Activated naive CD8-positive, alpha-beta T cell treated with anti-CD3 and anti-CD28 coated beads, Interleukin-2, amount 50 U/mL, for 24 hours (primary cell): ENCODE measurements around the gene PCBP4.

Experiments
- ATAC-seq: fragments of 150-1000 bp; cut with Tn5 transposase; one replicate; pipeline ENCODE4 v1.10.0; 2021
- DNase-seq: peaks from one replicate; pipeline ENCODE4 v3.0.0; 2021
- H3K27ac Mint-ChIP-seq: one replicate; pipeline ENCODE4 v1.8.0; 2021; ENCODE audit warnings: mild to moderate bottlenecking, mixed read lengths
- H3K27me3 Mint-ChIP-seq: one replicate; pipeline ENCODE4 v1.8.0; 2021; ENCODE audit warnings: mixed read lengths
- H3K36me3 Mint-ChIP-seq: one replicate; pipeline ENCODE4 v1.8.0; 2021; ENCODE audit warnings: low read depth, mixed read lengths
- H3K4me1 Mint-ChIP-seq: one replicate; pipeline ENCODE4 v1.8.0; 2021; ENCODE audit warnings: mixed read lengths
- H3K4me3 Mint-ChIP-seq: one replicate; pipeline ENCODE4 v1.8.0; 2021; ENCODE audit warnings: mild to moderate bottlenecking, moderate library complexity, mixed read lengths
- H3K9me3 Mint-ChIP-seq: one replicate; pipeline ENCODE4 v1.8.0; 2021; ENCODE audit warnings: mixed read lengths

Gene PCBP4

DNA sequence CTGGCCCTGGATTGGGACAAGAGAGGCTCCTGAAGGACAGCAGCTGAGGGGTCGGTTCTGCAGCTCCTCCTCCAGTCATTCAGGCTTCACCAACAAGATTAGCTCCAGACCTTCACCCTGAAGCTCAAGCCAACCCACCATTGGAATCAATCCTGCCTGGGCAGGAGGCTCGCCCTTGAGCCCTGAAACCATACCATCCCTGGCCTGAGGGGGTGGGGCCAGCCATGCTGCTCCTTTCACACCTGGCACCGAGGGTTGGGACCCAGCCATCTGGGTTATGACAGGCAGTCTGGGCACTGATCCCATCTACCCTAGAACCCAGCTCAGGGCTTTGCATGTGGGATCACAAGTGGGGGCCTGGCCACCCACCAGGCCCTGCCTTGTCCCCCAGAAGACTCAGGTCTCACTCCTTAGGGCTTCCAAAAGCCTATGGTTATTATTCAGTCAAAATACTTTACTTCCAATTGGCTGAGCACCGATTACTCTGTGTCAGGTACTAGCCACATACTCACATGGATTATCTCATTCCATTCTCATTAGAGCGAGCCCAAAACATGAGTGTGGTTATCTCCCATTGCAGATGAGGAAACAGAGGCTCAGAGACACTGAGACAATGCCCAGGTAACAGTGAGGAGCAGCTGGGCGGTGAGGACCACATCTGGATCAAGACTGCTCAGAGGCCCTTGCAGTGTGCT is 3.5 kb upstream of the PCBP4 start:
- no peak overlapping the region for H3K27ac Mint-ChIP-seq
- H3K4me3 Mint-ChIP-seq = no peak overlapping the region
- no peaks in the 10 kb centered on the region for H3K9me3 Mint-ChIP-seq

DNA sequence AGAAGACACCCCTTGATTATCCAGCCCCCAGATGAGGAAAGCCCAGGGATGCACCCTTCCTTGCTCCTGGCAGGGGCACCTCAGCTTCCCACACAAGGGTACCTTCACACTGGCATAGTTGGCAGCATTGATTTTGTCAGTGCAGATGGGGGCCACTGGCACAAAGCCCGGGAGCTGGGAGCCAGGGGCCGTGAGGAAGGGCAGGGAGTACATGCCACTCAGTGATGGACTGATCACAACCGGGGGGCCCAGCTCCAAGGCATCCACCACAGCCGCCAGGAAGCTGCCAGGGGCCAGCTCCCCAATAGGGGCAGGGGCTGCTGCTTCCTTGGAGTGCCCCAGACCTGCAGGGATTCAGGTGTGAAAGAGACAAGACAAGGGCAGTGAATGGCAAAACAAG is 2.6 kb upstream of the PCBP4 start:
- H3K9me3 Mint-ChIP-seq = no peaks in the 10 kb centered on the region
- ATAC-seq (no peak), DNase-seq (no peak)
- H3K36me3 Mint-ChIP-seq = peaks cover 8% of the 10 kb centered on the region
- H3K4me3 Mint-ChIP-seq = no peak overlapping the region
- no peak overlapping the region for H3K27ac Mint-ChIP-seq
- peaks cover 26% of the 10 kb centered on the region for H3K4me1 Mint-ChIP-seq
- no peaks in the 10 kb centered on the region for H3K27me3 Mint-ChIP-seq

More for the DNA sequence above, 3.5 kb upstream of the PCBP4 start:
- DNase-seq (no peak), ATAC-seq (no peak)
- Mint-ChIP-seq H3K4me1 (peaks cover 32% of the 10 kb centered on the region), H3K27me3 (no peaks in the 10 kb centered on the region), H3K36me3 (peaks cover 8% of the 10 kb centered on the region)

DNA sequence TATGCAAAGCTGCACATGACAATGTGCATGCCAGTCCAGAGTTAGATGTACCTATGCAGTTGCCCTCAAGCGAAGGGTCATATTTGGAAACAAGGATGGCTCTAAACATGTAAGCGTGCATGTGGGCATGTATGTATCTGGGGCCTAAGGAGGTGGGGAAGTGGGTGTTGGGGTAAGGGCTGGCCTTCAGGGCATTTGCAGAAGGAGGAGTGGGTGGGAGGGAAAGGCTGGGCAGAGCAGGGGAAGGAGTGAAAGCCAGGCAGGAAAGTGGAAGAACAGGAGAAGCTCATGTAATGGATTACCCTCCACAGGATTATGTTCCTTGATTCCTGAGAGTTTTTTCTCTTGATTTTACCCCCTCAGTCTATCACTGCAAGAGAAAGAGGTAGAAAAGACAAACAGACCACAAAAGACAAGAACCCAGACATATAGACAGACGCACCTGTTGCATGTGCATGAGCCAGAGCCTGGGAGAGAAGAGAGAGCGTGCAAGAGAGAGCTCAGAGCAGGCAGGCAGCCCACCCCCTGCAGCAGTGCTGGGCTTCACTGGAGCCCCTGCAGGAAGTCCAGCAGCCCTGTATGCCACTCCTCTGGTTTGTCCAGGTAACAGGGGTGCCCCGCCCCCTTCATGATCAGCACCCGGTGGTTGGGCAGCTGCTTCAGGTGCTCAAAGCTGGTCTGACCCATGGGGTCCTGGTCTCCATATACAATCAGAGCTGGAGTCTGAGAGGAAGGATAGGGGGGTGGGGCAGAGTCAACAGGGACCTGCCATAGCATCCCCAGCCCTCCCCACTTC is 1.8 kb upstream of the PCBP4 start:
- H3K27ac Mint-ChIP-seq = peak overlapping the region; percentile 26
- H3K4me3 Mint-ChIP-seq = peak overlapping the region; percentile 46
- no peaks in the 10 kb centered on the region for H3K9me3 Mint-ChIP-seq
- ATAC-seq (no peak), DNase-seq (no peak)
- H3K4me1 Mint-ChIP-seq = peaks cover 22% of the 10 kb centered on the region
- H3K36me3 Mint-ChIP-seq = peaks cover 8% of the 10 kb centered on the region
- H3K27me3 Mint-ChIP-seq = no peaks in the 10 kb centered on the region

DNA sequence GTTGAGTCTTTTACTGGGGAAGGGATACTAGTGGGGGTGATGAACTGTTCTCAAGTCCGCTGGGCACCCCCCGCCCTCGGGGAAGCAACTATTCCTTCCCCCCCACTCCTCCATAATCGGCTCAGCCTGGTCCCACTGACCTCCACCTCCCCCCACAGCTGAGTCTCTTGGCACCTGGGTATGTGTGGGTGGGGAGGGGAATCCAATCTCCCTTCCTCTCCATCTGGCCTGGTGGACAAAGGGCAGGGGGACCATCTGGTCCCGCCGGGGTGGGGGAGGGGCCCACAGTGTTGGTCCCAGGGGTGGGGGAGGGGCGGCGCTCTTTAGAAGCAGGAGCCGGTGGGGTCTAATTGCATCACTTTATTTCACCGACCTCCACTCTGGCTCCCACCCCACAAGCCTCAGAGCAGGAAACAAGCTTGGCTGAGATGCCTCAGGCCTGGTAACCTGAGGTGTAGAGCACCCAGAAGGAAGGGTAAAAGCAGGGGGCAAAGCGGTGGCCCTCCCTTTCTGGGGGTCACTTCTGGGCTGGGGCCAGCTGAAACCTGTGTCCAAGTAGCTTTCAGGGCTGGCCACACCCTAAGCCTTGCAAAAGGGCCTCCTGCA is 1.0 kb upstream of the PCBP4 start:
- DNase-seq (no peak), ATAC-seq (no peak)
- peaks cover 4% of the 10 kb centered on the region for H3K36me3 Mint-ChIP-seq
- peak overlapping the region; percentile 69 for H3K4me3 Mint-ChIP-seq
- peaks cover 17% of the 10 kb centered on the region for H3K4me1 Mint-ChIP-seq
- no peaks in the 10 kb centered on the region for H3K9me3 Mint-ChIP-seq
- H3K27ac Mint-ChIP-seq = no peak overlapping the region
- H3K27me3 Mint-ChIP-seq = no peaks in the 10 kb centered on the region

DNA sequence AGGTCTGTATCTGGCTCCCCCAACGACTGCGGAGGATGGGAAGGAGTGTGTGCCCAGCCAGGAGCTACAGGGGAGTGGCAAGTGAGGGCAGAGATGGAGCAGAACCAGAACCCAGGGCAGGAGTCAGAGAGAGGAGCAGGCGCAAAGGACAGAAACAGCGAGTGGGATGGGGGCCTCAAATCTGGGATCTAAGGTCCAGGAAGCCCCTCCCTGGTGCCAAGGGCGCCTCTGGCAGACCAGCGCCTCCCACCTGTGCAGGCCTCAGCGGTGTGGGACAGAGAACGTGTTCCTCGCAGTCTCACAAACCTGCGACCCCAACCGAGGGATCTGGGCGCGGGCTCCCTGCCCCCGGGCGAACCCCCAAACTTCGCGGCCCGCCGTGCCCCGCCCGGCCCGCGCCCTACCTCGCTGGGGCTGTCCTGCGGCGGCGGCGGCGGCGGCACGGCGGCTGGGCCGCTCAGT is 301 bp downstream of the PCBP4 start:
- peaks cover 4% of the 10 kb centered on the region for H3K36me3 Mint-ChIP-seq
- ATAC-seq = peak; percentile 7
- peaks cover 14% of the 10 kb centered on the region for H3K4me1 Mint-ChIP-seq
- H3K27ac Mint-ChIP-seq = no peak overlapping the region
- peak; percentile 43 for DNase-seq
- H3K9me3 Mint-ChIP-seq = no peaks in the 10 kb centered on the region
- H3K4me3 Mint-ChIP-seq = peak overlapping the region; percentile 71
- H3K27me3 Mint-ChIP-seq = no peaks in the 10 kb centered on the region

DNA sequence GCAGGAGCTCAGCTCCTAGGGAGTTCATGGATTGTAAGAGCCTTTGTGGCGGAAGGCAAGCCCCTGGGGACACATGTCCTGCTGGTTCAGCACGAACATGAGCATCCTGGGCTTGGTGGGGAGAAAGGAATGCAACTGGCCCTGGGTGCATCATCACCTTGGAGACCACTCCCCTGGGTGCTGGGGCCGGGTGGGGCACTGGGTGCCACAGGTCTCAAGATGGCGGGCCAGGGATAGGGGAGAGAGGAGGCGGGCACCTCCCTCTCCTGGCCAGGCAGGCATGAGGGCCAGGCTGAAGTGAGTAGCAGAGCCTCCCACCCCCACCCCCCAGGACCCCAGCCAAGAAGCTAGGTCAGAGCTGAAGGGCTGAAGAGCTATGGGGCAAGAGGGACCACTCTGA is 768 bp downstream of the PCBP4 start:
- Mint-ChIP-seq H3K36me3 (peaks cover 4% of the 10 kb centered on the region), H3K27ac (no peak overlapping the region), H3K9me3 (no peaks in the 10 kb centered on the region), H3K27me3 (no peaks in the 10 kb centered on the region), H3K4me3 (peak overlapping the region; percentile 71), H3K4me1 (peaks cover 14% of the 10 kb centered on the region)
- DNase-seq = no peak
- no peak for ATAC-seq

DNA sequence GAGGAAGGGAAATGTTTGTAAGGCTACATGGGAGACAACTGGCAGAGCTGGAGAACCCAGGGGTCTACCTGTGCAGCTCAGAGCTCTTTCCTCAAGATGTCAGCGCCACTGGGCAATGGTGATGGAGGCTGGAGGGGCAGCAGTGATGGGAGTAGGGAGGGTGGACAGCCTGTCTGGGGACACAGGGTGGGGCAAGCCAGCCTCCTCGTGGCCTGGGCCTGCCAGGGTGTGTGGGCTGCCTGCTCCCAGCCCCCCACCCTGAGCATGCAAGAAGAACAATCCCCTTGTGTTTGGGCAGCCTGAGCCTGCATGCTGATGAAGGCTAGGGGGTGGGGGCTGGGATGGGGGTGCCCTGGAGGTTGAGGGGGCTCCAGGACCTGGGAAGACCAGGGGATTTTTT is 1.2 kb downstream of the PCBP4 start:
- ATAC-seq (no peak), DNase-seq (no peak)
- Mint-ChIP-seq H3K4me3 (peak overlapping the region; percentile 36), H3K27ac (no peak overlapping the region), H3K9me3 (no peaks in the 10 kb centered on the region), H3K27me3 (no peaks in the 10 kb centered on the region), H3K36me3 (peaks cover 4% of the 10 kb centered on the region), H3K4me1 (peaks cover 11% of the 10 kb centered on the region)

DNA sequence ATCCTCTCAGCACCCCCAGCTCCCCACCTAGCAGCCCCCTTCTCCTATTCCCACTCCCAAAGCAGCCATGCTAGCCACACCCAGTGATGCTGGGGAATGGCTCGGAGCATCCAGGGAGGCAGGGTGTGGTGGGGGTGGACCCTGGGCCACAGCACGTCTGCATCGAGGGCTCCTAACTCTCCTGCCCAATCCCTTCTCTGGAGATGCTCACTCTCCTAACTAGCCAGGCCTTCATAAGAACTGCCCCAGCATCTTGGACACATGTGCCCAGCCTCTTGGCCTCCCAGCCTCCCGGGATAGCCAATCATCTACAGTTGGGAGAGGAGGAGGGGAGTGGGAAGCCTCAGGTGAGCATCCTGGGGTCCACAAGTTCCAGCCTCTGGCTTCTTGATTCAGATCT is 2.7 kb downstream of the PCBP4 start:
- DNase-seq = no peak
- Mint-ChIP-seq H3K27me3 (no peaks in the 10 kb centered on the region), H3K36me3 (peaks cover 4% of the 10 kb centered on the region)

DNA sequence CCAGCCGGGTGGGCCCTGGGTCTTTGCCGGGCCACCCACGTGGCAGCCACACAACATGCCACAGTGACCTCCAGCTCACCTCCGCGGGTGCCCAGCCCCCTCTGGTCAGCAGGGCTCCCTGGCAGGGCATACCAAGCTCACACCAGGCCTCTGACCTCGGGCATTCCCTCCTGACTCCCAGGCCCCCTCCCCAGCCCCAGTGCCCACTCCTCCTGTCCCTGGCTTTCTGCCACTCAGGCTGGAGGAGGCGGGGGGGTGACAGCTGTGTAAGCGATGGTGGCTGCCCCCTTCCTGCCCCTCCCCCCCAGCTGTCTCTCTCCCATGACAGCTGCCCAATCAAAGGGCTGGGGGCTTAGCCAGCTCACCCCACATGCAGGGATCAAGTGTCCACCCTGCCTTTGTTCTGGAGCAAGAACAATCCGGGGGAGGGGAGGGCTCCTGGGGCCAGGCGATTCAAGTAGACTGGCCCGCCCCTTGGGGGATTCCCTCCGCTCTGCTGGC is 3.3 kb downstream of the PCBP4 start:
- H3K9me3 Mint-ChIP-seq = no peaks in the 10 kb centered on the region
- peaks cover 3% of the 10 kb centered on the region for H3K36me3 Mint-ChIP-seq
- no peak overlapping the region for H3K4me3 Mint-ChIP-seq
- no peak for ATAC-seq
- H3K27me3 Mint-ChIP-seq = no peaks in the 10 kb centered on the region
- DNase-seq = no peak
- H3K27ac Mint-ChIP-seq = no peak overlapping the region
- peaks cover 7% of the 10 kb centered on the region for H3K4me1 Mint-ChIP-seq

More for the DNA sequence above, 2.7 kb downstream of the PCBP4 start:
- Mint-ChIP-seq H3K9me3 (no peaks in the 10 kb centered on the region), H3K4me3 (no peak overlapping the region), H3K4me1 (peaks cover 9% of the 10 kb centered on the region), H3K27ac (no peak overlapping the region)
- no peak for ATAC-seq

DNA sequence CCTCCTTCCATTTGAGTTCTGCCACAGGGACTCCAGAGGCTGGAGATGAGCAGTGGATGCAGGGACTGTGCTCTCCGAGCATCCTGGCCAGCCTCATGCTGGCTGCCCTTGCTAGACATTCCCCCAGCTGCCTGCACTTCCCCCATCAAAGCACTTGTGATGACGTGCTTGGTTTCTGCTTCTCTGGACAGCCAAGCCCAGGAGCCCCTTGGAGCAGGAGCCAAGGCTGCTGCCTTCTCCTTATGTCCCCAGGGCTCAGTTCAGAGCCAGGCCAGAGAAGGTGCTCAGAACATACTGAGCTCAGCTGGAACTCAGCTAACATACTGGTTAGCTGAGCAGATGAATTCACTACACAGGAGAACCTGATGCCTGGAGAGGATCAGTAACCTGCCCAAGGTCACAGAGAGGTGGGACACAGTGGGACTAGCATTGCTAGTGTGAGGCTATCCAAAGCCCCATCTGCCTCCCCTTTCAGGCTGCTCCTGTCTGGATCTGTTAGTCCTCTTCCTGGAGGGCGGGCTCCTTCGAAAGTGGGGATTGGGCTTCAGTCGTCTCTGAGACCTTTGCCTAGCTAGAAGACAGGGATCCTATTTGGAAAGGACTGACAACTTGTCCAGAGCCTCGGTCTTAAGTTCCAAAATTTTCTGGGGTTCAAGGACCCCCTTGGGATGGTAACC is 4.3 kb downstream of the PCBP4 start:
- no peak for DNase-seq
- Mint-ChIP-seq H3K36me3 (no peaks in the 10 kb centered on the region), H3K27ac (no peak overlapping the region), H3K4me1 (peaks cover 3% of the 10 kb centered on the region), H3K4me3 (no peak overlapping the region), H3K9me3 (no peaks in the 10 kb centered on the region), H3K27me3 (peaks cover 3% of the 10 kb centered on the region)
- no peak for ATAC-seq

DNA sequence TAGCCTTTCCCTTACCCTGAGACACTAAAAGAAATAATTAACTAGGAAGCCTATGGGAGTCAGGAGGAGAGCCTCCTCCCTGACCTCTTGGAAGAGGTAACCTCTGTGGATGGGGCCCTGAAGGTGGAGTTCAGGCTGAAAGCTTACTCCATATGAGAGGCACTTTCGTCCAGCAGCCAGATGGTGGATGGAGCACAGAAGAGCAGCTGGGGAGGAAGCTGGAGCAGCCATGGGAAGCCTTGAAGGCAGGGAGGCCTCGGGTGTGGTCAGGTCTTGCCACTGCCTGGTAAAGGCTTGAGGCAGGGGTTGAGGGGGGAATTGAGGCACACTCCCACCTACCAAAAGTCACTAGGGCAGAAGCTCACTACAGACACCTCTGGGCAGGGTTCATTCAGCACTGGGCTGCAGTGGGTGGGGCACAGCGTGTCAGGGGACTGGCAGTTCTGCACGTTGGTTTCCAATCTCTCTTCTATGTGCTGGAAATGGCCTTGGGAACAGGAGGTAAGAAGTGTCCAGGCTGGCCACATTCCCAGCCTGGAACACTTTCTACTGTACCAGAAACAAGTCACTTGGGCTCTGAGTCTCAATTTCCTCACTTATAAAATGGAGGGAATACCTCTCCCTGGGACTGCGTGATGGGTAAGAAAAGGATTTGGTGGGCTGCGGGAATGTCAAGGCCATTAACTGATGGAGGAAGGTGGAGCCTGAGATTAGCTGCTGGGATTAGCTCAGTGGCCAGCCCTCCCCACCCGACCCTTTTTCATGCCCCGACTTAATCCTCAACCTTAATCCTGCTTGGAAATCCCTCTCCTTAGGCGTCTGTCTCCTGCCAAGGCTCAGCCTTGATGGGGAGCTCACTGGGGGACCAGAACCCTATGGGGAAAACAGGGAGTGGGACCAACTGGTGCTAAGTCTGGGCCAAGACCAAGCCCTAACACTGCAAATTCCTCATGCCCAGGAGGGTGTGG is 5.4 kb downstream of the PCBP4 start:
- Mint-ChIP-seq H3K36me3 (no peaks in the 10 kb centered on the region), H3K9me3 (no peaks in the 10 kb centered on the region), H3K27ac (no peak overlapping the region), H3K4me1 (peaks cover 3% of the 10 kb centered on the region), H3K27me3 (peaks cover 6% of the 10 kb centered on the region), H3K4me3 (no peak overlapping the region)
- DNase-seq (no peak), ATAC-seq (no peak)

DNA sequence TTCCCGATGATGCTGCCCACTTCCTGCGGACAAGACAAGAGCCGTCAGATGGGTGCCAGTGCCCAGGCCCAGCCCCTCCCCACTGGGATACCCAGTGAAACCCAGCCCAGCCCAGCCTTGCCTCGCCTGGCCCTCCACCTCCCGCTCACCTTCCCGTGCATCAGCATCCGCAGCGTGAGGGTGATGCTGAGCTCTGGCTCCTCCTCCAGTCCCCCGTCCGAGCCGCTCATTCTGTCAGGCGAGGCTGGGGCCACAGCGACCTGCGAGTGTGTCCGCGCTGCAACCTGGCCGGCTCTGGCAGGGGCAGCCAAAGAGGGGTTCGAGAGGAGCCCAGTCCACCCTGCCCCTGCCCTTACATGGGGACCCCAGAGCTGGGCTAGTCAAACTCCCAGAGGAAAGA is 6.2 kb downstream of the PCBP4 start:
- H3K27ac Mint-ChIP-seq = no peak overlapping the region
- ATAC-seq = no peak
- H3K4me1 Mint-ChIP-seq = no peaks in the 10 kb centered on the region
- no peaks in the 10 kb centered on the region for H3K36me3 Mint-ChIP-seq
- DNase-seq = no peak
- H3K4me3 Mint-ChIP-seq = no peak overlapping the region
- peaks cover 11% of the 10 kb centered on the region for H3K27me3 Mint-ChIP-seq
- H3K9me3 Mint-ChIP-seq = no peaks in the 10 kb centered on the region

DNA sequence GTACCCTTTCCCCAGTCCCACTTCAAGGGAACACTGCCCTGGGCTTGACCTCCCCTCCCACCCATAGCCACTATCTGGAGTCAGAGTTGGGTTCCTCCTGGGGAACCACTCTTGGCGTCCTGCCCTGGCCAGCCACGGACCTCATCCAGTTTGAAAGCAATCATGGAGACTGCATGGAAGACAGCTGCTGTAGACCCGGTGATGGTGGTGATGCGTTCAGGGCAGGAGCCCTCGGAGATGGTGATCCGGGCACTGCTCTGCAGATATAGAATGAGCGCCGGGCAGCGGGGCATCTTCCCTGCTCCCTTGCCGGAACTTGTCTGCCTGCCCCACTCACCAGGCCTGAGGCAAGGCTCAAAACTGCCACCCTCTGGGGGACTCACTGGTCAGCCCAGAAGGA is 6.9 kb downstream of the PCBP4 start:
- H3K4me1 Mint-ChIP-seq = no peaks in the 10 kb centered on the region
- no peak overlapping the region for H3K27ac Mint-ChIP-seq
- peaks cover 11% of the 10 kb centered on the region for H3K27me3 Mint-ChIP-seq
- H3K9me3 Mint-ChIP-seq = no peaks in the 10 kb centered on the region
- no peak for ATAC-seq
- H3K4me3 Mint-ChIP-seq = no peak overlapping the region
- H3K36me3 Mint-ChIP-seq = no peaks in the 10 kb centered on the region
- DNase-seq = no peak
